HepG2 (cell line): ENCODE measurements around the gene LSMEM2. TPM values are rescaled to one million over a fixed set of nuclear protein-coding genes. Genes with fewer than 3 reads are reported as not detected.

Source experiments
- AKAP8 ChIP-seq: sonication (generic); formaldehyde crosslinking; IDR thresholded peaks from 2 replicates; pipeline ENCODE4 v1.5.1; 2020; ENCODE audit warnings: mild to moderate bottlenecking, missing genetic modification reagents
- DPF2 ChIP-seq: sonication (generic); formaldehyde crosslinking; IDR thresholded peaks from 2 replicates; pipeline ENCODE4 v1.4.0; 2020; ENCODE audit warnings: mild to moderate bottlenecking, low read depth, missing genetic modification reagents, borderline replicate concordance
- PAXIP1 ChIP-seq: sonication (generic); formaldehyde crosslinking; conservative IDR thresholded peaks from 2 replicates; pipeline ENCODE4 v1.4.0; 2020; ENCODE audit warnings: mild to moderate bottlenecking, missing genetic modification reagents, moderate library complexity
- PRPF4 ChIP-seq: fragments of 200-400 bp; formaldehyde crosslinking; IDR thresholded peaks from 2 replicates; pipeline ENCODE4 v1.6.1; 2016; ENCODE audit warnings: low read length, low read depth; ENCODE audit not compliant: poor library complexity, severe bottlenecking
- SALL1 ChIP-seq: sonication (generic); formaldehyde crosslinking; IDR thresholded peaks from 2 replicates; pipeline ENCODE4 v1.8.0; 2022; ENCODE audit warnings: mild to moderate bottlenecking, missing genetic modification reagents
- XRCC5 ChIP-seq: fragments of 200-400 bp; formaldehyde crosslinking; optimal IDR thresholded peaks from 2 replicates; pipeline ENCODE3; 2017; ENCODE audit warnings: mild to moderate bottlenecking, low read length
- ZBTB39 ChIP-seq: sonication (generic); formaldehyde crosslinking; IDR thresholded peaks from 2 replicates; pipeline ENCODE4 v1.5.0; 2020; ENCODE audit warnings: missing genetic modification reagents
- ZMYM4 ChIP-seq: sonication (generic); formaldehyde crosslinking; IDR thresholded peaks from 2 replicates; pipeline ENCODE4 v1.8.1; 2023; ENCODE audit warnings: mild to moderate bottlenecking, missing genetic modification reagents
- ZNF282 ChIP-seq: fragments of 450-650 bp; IDR thresholded peaks from 2 replicates; pipeline ENCODE4 v1.6.1; 2018; ENCODE audit not compliant: partially characterized antibody
- ZNF383 ChIP-seq: sonication (generic); formaldehyde crosslinking; IDR thresholded peaks from 2 replicates; pipeline ENCODE4 v1.4.0; 2020; ENCODE audit warnings: missing genetic modification reagents, mild to moderate bottlenecking, borderline replicate concordance
- ZNF609 ChIP-seq: sonication (generic); formaldehyde crosslinking; IDR thresholded peaks from 2 replicates; pipeline ENCODE4 v1.4.0; 2020; ENCODE audit warnings: mild to moderate bottlenecking, missing genetic modification reagents, borderline replicate concordance
- ZNF660 ChIP-seq: sonication (generic); formaldehyde crosslinking; IDR thresholded peaks from 2 replicates; pipeline ENCODE4 v1.5.1; 2020; ENCODE audit warnings: mild to moderate bottlenecking, low read depth, missing genetic modification reagents, borderline replicate concordance
- ZNF83 ChIP-seq: sonication (generic); formaldehyde crosslinking; IDR thresholded peaks from 2 replicates; pipeline ENCODE4 v1.4.0; 2020; ENCODE audit warnings: missing genetic modification reagents, mild to moderate bottlenecking, borderline replicate concordance
- polyA plus RNA-seq, 8 experiments: library from polyadenylated mRNA; depleted of rRNA in 3 of 8; stranded (reverse) in 7 of 8; unstranded in 1 of 8; fragments of >200 nt; fragmentation: Illumina TruSeq in 4 of 8; extraction: Trizol in 4 of 8; gene quantifications; 2 replicates each; pipeline versions ENCODE4 v1.2.1 to v1.2.3, GENCODE V29; 2011 to 2016; ENCODE audit warnings: low read depth in 4 of 8, missing spikeins in 1 of 8, mixed read lengths in 1 of 8; ENCODE audit not compliant: insufficient read depth in 1 of 8
- total RNA-seq, 5 experiments: library from RNA; depleted of rRNA; stranded (reverse); fragments of >200 nt; fragmentation: Illumina TruSeq; extraction: Trizol; gene quantifications; 2 replicates each; pipeline ENCODE4 v1.2.3, GENCODE V29; 2016; ENCODE audit warnings: low read depth in 1 of 5
- TF ChIP-seq, protein P1 (sequence below): sonication (generic); formaldehyde crosslinking; IDR thresholded peaks from 2 replicates; pipeline ENCODE4 v1.4.0; 2020; ENCODE audit warnings: missing genetic modification reagents

LSMEM2 gene
- total and polyA plus RNA-seq, 2 of the 13 experiments (the other 11 are each of a cell fraction or from before 2014, with no cell fraction given): 0.07 to 0.41 TPM

DNA sequence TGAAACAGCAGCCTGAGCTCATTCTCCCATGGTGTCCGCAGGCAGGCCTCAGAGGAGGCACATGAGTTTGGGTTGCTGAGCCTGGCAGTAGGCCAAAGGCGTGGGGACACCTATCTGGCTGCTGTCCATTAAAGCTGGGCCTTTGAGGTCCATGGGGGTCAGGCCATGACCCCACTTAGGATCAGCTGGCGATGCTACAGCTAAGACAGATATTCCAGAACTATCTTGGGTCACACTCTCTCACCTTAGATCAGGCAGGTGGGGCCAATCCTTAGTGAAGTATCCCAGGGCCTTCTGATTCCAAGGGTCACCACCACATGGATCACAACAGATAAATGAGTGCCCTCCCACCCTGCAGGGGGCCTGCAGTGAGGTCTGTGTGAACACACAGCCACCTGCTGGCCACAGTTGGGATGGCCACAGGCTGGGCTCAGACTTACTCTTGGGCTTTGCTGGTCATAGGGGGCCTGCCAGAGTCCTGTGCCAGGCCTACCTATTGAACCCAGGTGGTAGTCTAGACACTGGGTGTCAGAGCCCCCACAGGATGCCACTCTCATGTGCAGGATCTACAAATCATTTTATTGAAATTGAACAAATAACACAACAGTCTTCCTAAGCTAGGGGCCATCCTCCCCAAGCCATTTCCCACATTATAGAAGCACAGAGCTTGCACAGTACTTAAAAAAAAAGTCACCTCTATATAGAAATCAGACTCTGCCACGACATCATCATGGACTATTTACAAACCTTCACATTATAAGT, 45.6 kb downstream of the LSMEM2 start (continued):
- TF ChIP-seq, protein P1, sequence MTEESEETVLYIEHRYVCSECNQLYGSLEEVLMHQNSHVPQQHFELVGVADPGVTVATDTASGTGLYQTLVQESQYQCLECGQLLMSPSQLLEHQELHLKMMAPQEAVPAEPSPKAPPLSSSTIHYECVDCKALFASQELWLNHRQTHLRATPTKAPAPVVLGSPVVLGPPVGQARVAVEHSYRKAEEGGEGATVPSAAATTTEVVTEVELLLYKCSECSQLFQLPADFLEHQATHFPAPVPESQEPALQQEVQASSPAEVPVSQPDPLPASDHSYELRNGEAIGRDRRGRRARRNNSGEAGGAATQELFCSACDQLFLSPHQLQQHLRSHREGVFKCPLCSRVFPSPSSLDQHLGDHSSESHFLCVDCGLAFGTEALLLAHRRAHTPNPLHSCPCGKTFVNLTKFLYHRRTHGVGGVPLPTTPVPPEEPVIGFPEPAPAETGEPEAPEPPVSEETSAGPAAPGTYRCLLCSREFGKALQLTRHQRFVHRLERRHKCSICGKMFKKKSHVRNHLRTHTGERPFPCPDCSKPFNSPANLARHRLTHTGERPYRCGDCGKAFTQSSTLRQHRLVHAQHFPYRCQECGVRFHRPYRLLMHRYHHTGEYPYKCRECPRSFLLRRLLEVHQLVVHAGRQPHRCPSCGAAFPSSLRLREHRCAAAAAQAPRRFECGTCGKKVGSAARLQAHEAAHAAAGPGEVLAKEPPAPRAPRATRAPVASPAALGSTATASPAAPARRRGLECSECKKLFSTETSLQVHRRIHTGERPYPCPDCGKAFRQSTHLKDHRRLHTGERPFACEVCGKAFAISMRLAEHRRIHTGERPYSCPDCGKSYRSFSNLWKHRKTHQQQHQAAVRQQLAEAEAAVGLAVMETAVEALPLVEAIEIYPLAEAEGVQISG (CRISPR knock-in tag): peak; percentile 90
- TF ChIP-seq AKAP8 (CRISPR knock-in tag) (no peak), SALL1 (CRISPR knock-in tag) (peak; percentile 69), ZBTB39 (0 out of 2 replicates have a peak, but pooled peaks have one; percentile 15), DPF2 (peak; percentile 60; the same call in 1 of the 2 replicates), ZNF383 (CRISPR knock-in tag) (0 out of 2 replicates have a peak, but pooled peaks have one; percentile 25), ZMYM4 (CRISPR knock-in tag) (0 out of 2 replicates have a peak, but pooled peaks have one; percentile 31), ZNF282 (no peak), XRCC5 (peak; percentile 88), ZNF609 (peak; percentile 41; the same call in 1 of the 2 replicates), PAXIP1 (CRISPR knock-in tag) (peak; percentile 65), ZNF83 (CRISPR knock-in tag) (no peak), ZNF660 (CRISPR knock-in tag) (no peak), PRPF4 (no peak)
